Measurements from ENCODE around the gene IQCE.
"Not testable (repeated sequence)": the region's sequence is repeated elsewhere in the genome, so short reads cannot be mapped to it uniquely, and the experiment has no call there.

Gene IQCE

GRCh38 chr7:2530994-2531795, 27.6 kb upstream of the IQCE start:
- DNase-seq: peak in 6 of 56 donors; percentile 35 to 66 (median 48)

- peak in 9 of 56 donors; percentile 29 to 58 (median 42) for DNase-seq
Observed at GRCh38 chr7:2531796-2532110, 27.0 kb upstream of the IQCE start.

- DNase-seq: not testable (repeated sequence)
Observed at GRCh38 chr7:2532199-2532772, 26.5 kb upstream of the IQCE start.

- DNase-seq: not testable (repeated sequence)
Observed at GRCh38 chr7:2532816-2533215, 26.0 kb upstream of the IQCE start.

GRCh38 chr7:2533566-2533965, 25.2 kb upstream of the IQCE start:
- not testable (repeated sequence) for DNase-seq

- not testable (repeated sequence) for DNase-seq
Observed at GRCh38 chr7:2534214-2534613, 24.6 kb upstream of the IQCE start.

GRCh38 chr7:2535872-2536627, 22.7 kb upstream of the IQCE start:
- not testable (repeated sequence) for DNase-seq

GRCh38 chr7:2537981-2538851, 20.6 kb upstream of the IQCE start:
- no peak for DNase-seq

- DNase-seq: no peak
Observed at GRCh38 chr7:2539031-2539911, 19.5 kb upstream of the IQCE start.

- no peak for DNase-seq
Observed at GRCh38 chr7:2540133-2540532, 18.6 kb upstream of the IQCE start.

GRCh38 chr7:2540641-2541051, 18.1 kb upstream of the IQCE start:
- DNase-seq: no peak

- no peak for DNase-seq
Observed at GRCh38 chr7:2541291-2542010, 17.3 kb upstream of the IQCE start.

GRCh38 chr7:2542011-2542915, 16.5 kb upstream of the IQCE start:
- DNase-seq: no peak

- no peak for DNase-seq
Observed at GRCh38 chr7:2542916-2543871, 15.6 kb upstream of the IQCE start.

- no peak for DNase-seq
Observed at GRCh38 chr7:2544541-2545188, 14.1 kb upstream of the IQCE start.

GRCh38 chr7:2545746-2546425, 12.9 kb upstream of the IQCE start:
- no peak for DNase-seq

Data from nucleus accumbens (tissue), 56 donors.